IMR-90 (cell line): ENCODE data around the gene ZSCAN30. TPM values are rescaled to one million over a fixed set of nuclear protein-coding genes. Genes with fewer than 3 reads are reported as not detected.

Source experiments
- ATAC-seq: fragments of 200-7000 bp; cut with Tn5 transposase; 2 replicates; pipeline ENCODE4 v1.9.1; 2020; ENCODE audit warnings: low read depth, mild to moderate bottlenecking, moderate library complexity
- BruUV-seq: library from RNA; stranded (reverse); fragments of 400-500 nt; replicated peaks from 2 replicates; lab custom pipeline; 2021; lab: Mats Ljungman, UMichigan
- CTCF ChIA-PET: fragments of 300-600 bp; formaldehyde crosslinking; extraction: SDS; loops from one replicate; lab custom pipeline; 2021; ENCODE audit warnings: antibody characterized with exemption; lab: Yijun Ruan, JAX
- POLR2A ChIA-PET: fragments of 300-600 bp; sonication (Branson Sonifier 250); formaldehyde crosslinking; loops from one replicate; lab custom pipeline; 2022; ENCODE audit warnings: antibody characterized with exemption; ENCODE audit not compliant: unreplicated experiment; lab: Charles Lee
- DNase-seq: peaks from one replicate; pipeline ENCODE4 v3.0.0; 2013
- H2AFZ ChIP-seq: replicated peaks from 2 replicates; pipeline ENCODE3; 2013; ENCODE audit warnings: low read length, mild to moderate bottlenecking; ENCODE audit not compliant: poor library complexity
- H2AK5ac ChIP-seq: 2 replicates; pipeline ENCODE4 v1.6.1; 2013; ENCODE audit warnings: low read depth, low read length, inconsistent platforms
- H2AK9ac ChIP-seq: replicated peaks from 2 replicates; pipeline ENCODE3; 2013; ENCODE audit warnings: mild to moderate bottlenecking, low read depth, low read length, moderate library complexity; ENCODE audit not compliant: poor library complexity
- H2BK120ac ChIP-seq: 2 replicates; pipeline ENCODE4 v1.6.1; 2013; ENCODE audit warnings: low read depth, low read length, inconsistent platforms
- H2BK15ac ChIP-seq: 3 replicates; pipeline ENCODE4 v1.6.1; 2013; ENCODE audit warnings: low read depth, low read length, inconsistent platforms
- H2BK20ac ChIP-seq: 2 replicates; pipeline ENCODE4 v1.6.1; 2013; ENCODE audit warnings: low read depth, mild to moderate bottlenecking, inconsistent platforms, low read length, moderate library complexity
- H2BK5ac ChIP-seq: 2 replicates; pipeline ENCODE4 v1.6.1; 2013; ENCODE audit warnings: mild to moderate bottlenecking, low read depth, low read length, inconsistent platforms; ENCODE audit not compliant: poor library complexity, severe bottlenecking
- H3K14ac ChIP-seq: replicated peaks from 2 replicates; pipeline ENCODE4 v1.6.1; 2013; ENCODE audit warnings: low read depth, low read length, inconsistent platforms
- H3K18ac ChIP-seq: 2 replicates; pipeline ENCODE4 v1.6.1; 2013; ENCODE audit warnings: low read depth, low read length, control low read depth
- H3K23ac ChIP-seq: 2 replicates; pipeline ENCODE4 v1.6.1; 2013; ENCODE audit warnings: low read depth, low read length, inconsistent platforms
- H3K27ac ChIP-seq: 2 replicates; pipeline ENCODE4 v1.5.1; 2013; ENCODE audit warnings: mild to moderate bottlenecking, control low read depth, low read length; ENCODE audit not compliant: insufficient read depth
- H3K27me3 ChIP-seq: 2 replicates; pipeline ENCODE4 v1.6.1; 2013; ENCODE audit warnings: low read length; ENCODE audit not compliant: control insufficient read depth, insufficient read depth
- H3K36me3 ChIP-seq: 2 replicates; pipeline ENCODE4 v1.6.1; 2013; ENCODE audit warnings: low read length, mixed read lengths; ENCODE audit not compliant: control insufficient read depth, insufficient read depth
- H3K4ac ChIP-seq: 2 replicates; pipeline ENCODE4 v1.6.1; 2013; ENCODE audit warnings: low read depth, low read length, inconsistent platforms
- H3K4me1 ChIP-seq: 2 replicates; pipeline ENCODE4 v1.6.1; 2013; ENCODE audit warnings: low read length, mixed read lengths; ENCODE audit not compliant: control insufficient read depth, insufficient read depth
- H3K4me2 ChIP-seq: 2 replicates; pipeline ENCODE4 v1.6.1; 2013; ENCODE audit warnings: low read depth, mild to moderate bottlenecking, control low read depth, low read length, moderate library complexity
- H3K4me3 ChIP-seq: 2 replicates; pipeline ENCODE4 v1.5.1; 2013; ENCODE audit warnings: low read depth, mild to moderate bottlenecking, control low read depth, low read length, moderate library complexity; ENCODE audit not compliant: insufficient read depth
- H3K56ac ChIP-seq: 2 replicates; pipeline ENCODE4 v1.6.1; 2013; ENCODE audit warnings: low read length, inconsistent platforms; ENCODE audit not compliant: insufficient read depth; ENCODE audit errors: extremely low read depth
- H3K79me1 ChIP-seq, 2 experiments: 2 replicates each; pipeline ENCODE4 v1.6.1; 2013; ENCODE audit warnings: low read length in 2 of 2, inconsistent platforms in 1 of 2, low read depth in 1 of 2
- H3K9ac ChIP-seq: 2 replicates; pipeline ENCODE4 v1.6.1; 2013; ENCODE audit warnings: low read depth, low read length, control low read depth
- H3K9me1 ChIP-seq: 2 replicates; pipeline ENCODE4 v1.6.1; 2013; ENCODE audit warnings: low read length, inconsistent platforms; ENCODE audit not compliant: insufficient read depth
- H3K9me3 ChIP-seq: 2 replicates; pipeline ENCODE4 v1.6.1; 2013; ENCODE audit warnings: low read length; ENCODE audit not compliant: control insufficient read depth, insufficient read depth
- H4K20me1 ChIP-seq: 2 replicates; pipeline ENCODE4 v1.6.1; 2013; ENCODE audit warnings: low read length, inconsistent platforms; ENCODE audit not compliant: insufficient read depth
- H4K5ac ChIP-seq: 2 replicates; pipeline ENCODE4 v1.6.1; 2013; ENCODE audit warnings: mild to moderate bottlenecking, low read depth, low read length, control low read depth
- H4K8ac ChIP-seq, 2 experiments: 2 replicates each; pipeline ENCODE4 v1.6.1; 2013; ENCODE audit warnings: low read depth in 2 of 2, low read length in 2 of 2, control low read depth in 1 of 2, inconsistent platforms in 1 of 2
- H4K91ac ChIP-seq: 2 replicates; pipeline ENCODE4 v1.6.1; 2013; ENCODE audit warnings: low read depth, low read length, inconsistent platforms; ENCODE audit not compliant: insufficient read depth
- BHLHE40 ChIP-seq: fragments of 150-350 bp; IDR thresholded peaks from 2 replicates; pipeline ENCODE4 v1.6.1; 2016; ENCODE audit warnings: mild to moderate bottlenecking, low read depth, low read length
- CEBPB ChIP-seq: IDR thresholded peaks from 2 replicates; pipeline ENCODE4 v1.6.1; 2012; ENCODE audit warnings: low read depth, low read length, improper control_type of control experiment
- CHD1 ChIP-seq: IDR thresholded peaks from 2 replicates; pipeline ENCODE4 v1.6.1; 2012; ENCODE audit warnings: low read depth, low read length, improper control_type of control experiment
- FOS ChIP-seq: fragments of 150-350 bp; IDR thresholded peaks from 2 replicates; pipeline ENCODE4 v1.6.1; 2016; ENCODE audit warnings: low read depth, low read length
- MAFK ChIP-seq: IDR thresholded peaks from 2 replicates; pipeline ENCODE4 v1.6.1; 2012; ENCODE audit warnings: low read depth, low read length, improper control_type of control experiment
- MAZ ChIP-seq: IDR thresholded peaks from 2 replicates; pipeline ENCODE4 v1.6.1; 2012; ENCODE audit warnings: low read depth, mild to moderate bottlenecking, low read length, improper control_type of control experiment, moderate library complexity, borderline replicate concordance
- MXI1 ChIP-seq: IDR thresholded peaks from 2 replicates; pipeline ENCODE4 v1.6.1; 2012; ENCODE audit warnings: low read depth, mild to moderate bottlenecking, low read length, moderate library complexity, borderline replicate concordance
- NFE2L2 ChIP-seq: fragments of 150-350 bp; IDR thresholded peaks from 2 replicates; pipeline ENCODE4 v1.6.1; 2016; ENCODE audit warnings: low read depth, mild to moderate bottlenecking, low read length
- POLR2A ChIP-seq: IDR thresholded peaks from 2 replicates; pipeline ENCODE4 v1.6.1; 2012; ENCODE audit warnings: mild to moderate bottlenecking, low read depth, low read length
- RAD21 ChIP-seq: IDR thresholded peaks from 2 replicates; pipeline ENCODE4 v1.6.1; 2012; ENCODE audit warnings: low read length, improper control_type of control experiment
- RCOR1 ChIP-seq: IDR thresholded peaks from 2 replicates; pipeline ENCODE4 v1.6.1; 2012; ENCODE audit warnings: mild to moderate bottlenecking, low read length, improper control_type of control experiment; ENCODE audit not compliant: insufficient replicate concordance
- RFX5 ChIP-seq: IDR thresholded peaks from 2 replicates; pipeline ENCODE4 v1.8.0; 2012; ENCODE audit warnings: low read depth, mild to moderate bottlenecking, low read length, moderate library complexity
- SMC3 ChIP-seq: fragments of 150-350 bp; IDR thresholded peaks from 2 replicates; pipeline ENCODE4 v1.6.1; 2016; ENCODE audit warnings: low read depth, mild to moderate bottlenecking, antibody characterized with exemption, low read length, moderate library complexity
- WGBS, 2 experiments: methylation state at CpG; one replicate each; pipeline versions ENCODE4 v1.1.5 to v1.1.7; 2013; ENCODE audit warnings: missing lambda C conversion rate in 2 of 2; ENCODE audit not compliant: insufficient read length in 1 of 2; ENCODE audit errors: extremely low coverage in 2 of 2; 5-methylcytosine and 5-hydroxymethylcytosine counted together
- dilution Hi-C: fragments of 300-500 bp; cut with HindIII; formaldehyde crosslinking; loops from one replicate; pipeline ENCODE4 v1.14.3; 2018; ENCODE audit warnings: low sequenced_read_pairs; ENCODE audit not compliant: unreplicated experiment
- in situ Hi-C: fragments of 300-500 bp; cut with MboI; formaldehyde crosslinking; loops from 3 replicates; pipeline ENCODE4 v1.14.3; 2019; ENCODE audit warnings: low sequenced_read_pairs, inconsistent platforms, mixed read lengths
- intact Hi-C: fragments of 100-400 bp; cut with micrococcal nuclease; formaldehyde crosslinking; loops from 2 replicates; pipeline ENCODE4 v1.10.0; 2022
- polyA plus RNA-seq, 3 experiments: library from polyadenylated mRNA; depleted of rRNA; stranded (reverse); fragments of >200 nt; gene quantifications; 2 replicates each; pipeline ENCODE4 v1.2.3, GENCODE V29; 2012; ENCODE audit warnings: low replicate concordance in 1 of 3
- total RNA-seq: library from RNA; depleted of rRNA; stranded (reverse); fragments of >200 nt; gene quantifications from 2 replicates; pipeline ENCODE4 v1.2.3, GENCODE V29; 2012
- TF ChIP-seq, protein P1 (sequence below): conservative IDR thresholded peaks from 2 replicates; pipeline ENCODE4 v1.5.1; 2012; ENCODE audit warnings: mild to moderate bottlenecking, low read depth, low read length, improper control_type of control experiment
- TF ChIP-seq, protein P2 (sequence below): fragments of 150-350 bp; IDR thresholded peaks from 2 replicates; pipeline ENCODE4 v1.6.1; 2016; ENCODE audit warnings: low read depth, mild to moderate bottlenecking, low read length, moderate library complexity, borderline replicate concordance

Gene ZSCAN30
- total and polyA plus RNA-seq, 2 of the 4 experiments (the other 2 are of a cell fraction): 9.9 to 17.7 TPM

DNA sequence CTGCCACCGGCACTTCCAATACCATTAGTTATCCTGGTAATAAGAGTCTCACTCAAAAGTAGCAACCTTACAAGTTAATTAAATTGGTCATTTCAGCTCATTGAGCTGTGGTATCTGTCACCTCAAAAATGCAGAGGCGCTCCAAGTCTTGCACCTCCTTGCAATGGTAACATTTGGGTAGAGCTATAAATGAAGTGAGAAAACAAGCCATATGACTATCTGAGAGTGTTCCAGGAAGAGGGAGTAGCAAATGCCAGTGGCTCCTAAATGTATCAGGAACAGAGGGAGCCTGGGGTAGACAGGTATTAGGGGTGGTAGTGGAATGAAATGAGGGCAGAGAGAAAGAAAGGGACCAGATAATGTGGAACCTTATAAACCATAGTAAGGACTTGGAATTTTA is 6.0 kb upstream of the ZSCAN30 start:
- no peak overlapping the region for H3K23ac ChIP-seq
- peaks cover 23% of the 10 kb centered on the region for H3K9me3 ChIP-seq
- intact Hi-C loops (no loop called here), dilution Hi-C loops (no loop called here), in situ Hi-C loops (no loop called here)
- no peak overlapping the region for H3K18ac ChIP-seq
- DNase-seq (no peak), ATAC-seq (no peak)
- H3K27me3 ChIP-seq: no peaks in the 10 kb centered on the region
- ChIA-PET POLR2A (no interaction called here), CTCF (no interaction called here)
- H3K27ac ChIP-seq: no peak overlapping the region
- peaks cover 2% of the 10 kb centered on the region; the same call in 1 of the 2 replicates for H3K9me1 ChIP-seq
- H2BK5ac ChIP-seq: no peak overlapping the region
- H3K4me2 ChIP-seq: no peak overlapping the region
- no peaks in the 10 kb centered on the region for H4K20me1 ChIP-seq
- H2AFZ ChIP-seq: no peak overlapping the region
- TF ChIP-seq RCOR1 (no peak), MXI1 (no peak), RAD21 (no peak), NFE2L2 (no peak), RFX5 (no peak), BHLHE40 (no peak), CEBPB (no peak), MAZ (no peak), FOS (no peak), POLR2A (no peak), CHD1 (no peak), MAFK (no peak), SMC3 (no peak)
- TF ChIP-seq, protein P1, sequence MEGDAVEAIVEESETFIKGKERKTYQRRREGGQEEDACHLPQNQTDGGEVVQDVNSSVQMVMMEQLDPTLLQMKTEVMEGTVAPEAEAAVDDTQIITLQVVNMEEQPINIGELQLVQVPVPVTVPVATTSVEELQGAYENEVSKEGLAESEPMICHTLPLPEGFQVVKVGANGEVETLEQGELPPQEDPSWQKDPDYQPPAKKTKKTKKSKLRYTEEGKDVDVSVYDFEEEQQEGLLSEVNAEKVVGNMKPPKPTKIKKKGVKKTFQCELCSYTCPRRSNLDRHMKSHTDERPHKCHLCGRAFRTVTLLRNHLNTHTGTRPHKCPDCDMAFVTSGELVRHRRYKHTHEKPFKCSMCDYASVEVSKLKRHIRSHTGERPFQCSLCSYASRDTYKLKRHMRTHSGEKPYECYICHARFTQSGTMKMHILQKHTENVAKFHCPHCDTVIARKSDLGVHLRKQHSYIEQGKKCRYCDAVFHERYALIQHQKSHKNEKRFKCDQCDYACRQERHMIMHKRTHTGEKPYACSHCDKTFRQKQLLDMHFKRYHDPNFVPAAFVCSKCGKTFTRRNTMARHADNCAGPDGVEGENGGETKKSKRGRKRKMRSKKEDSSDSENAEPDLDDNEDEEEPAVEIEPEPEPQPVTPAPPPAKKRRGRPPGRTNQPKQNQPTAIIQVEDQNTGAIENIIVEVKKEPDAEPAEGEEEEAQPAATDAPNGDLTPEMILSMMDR: no peak
- TF ChIP-seq, protein P2, sequence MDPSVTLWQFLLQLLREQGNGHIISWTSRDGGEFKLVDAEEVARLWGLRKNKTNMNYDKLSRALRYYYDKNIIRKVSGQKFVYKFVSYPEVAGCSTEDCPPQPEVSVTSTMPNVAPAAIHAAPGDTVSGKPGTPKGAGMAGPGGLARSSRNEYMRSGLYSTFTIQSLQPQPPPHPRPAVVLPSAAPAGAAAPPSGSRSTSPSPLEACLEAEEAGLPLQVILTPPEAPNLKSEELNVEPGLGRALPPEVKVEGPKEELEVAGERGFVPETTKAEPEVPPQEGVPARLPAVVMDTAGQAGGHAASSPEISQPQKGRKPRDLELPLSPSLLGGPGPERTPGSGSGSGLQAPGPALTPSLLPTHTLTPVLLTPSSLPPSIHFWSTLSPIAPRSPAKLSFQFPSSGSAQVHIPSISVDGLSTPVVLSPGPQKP: no peak
- H3K9ac ChIP-seq: no peak overlapping the region
- WGBS, 2 experiments: no CpG with 5 or more reads among the region's 2 CpGs
- H2BK120ac ChIP-seq: no peak overlapping the region
- no peak overlapping the region for H3K56ac ChIP-seq
- no peak overlapping the region for H2BK15ac ChIP-seq
- no peak overlapping the region for H4K91ac ChIP-seq
- H2AK9ac ChIP-seq: no peak overlapping the region
- no peak overlapping the region for H2BK20ac ChIP-seq
- peaks cover 22% of the 10 kb centered on the region for H3K36me3 ChIP-seq
- no peak overlapping the region for H3K4me3 ChIP-seq
- no peak overlapping the region for H3K14ac ChIP-seq
- H4K8ac ChIP-seq: no peak overlapping the region
- no peak overlapping the region for H4K5ac ChIP-seq
- peaks cover under 1% of the 10 kb centered on the region; the same call in 1 of the 2 replicates for H3K4me1 ChIP-seq
- BruUV-seq: no TSS peak
- H3K4ac ChIP-seq: no peak overlapping the region
- no peak overlapping the region for H2AK5ac ChIP-seq
- H3K79me1 ChIP-seq: peaks cover 37 to 47% of the 10 kb centered on the region in 2 experiments
